Stomach (tissue), 9 donors: ENCODE data around the gene C21orf58. TPM values are rescaled to one million over a fixed set of nuclear protein-coding genes. Genes with fewer than 3 reads are reported as not detected.

ENCODE experiments used
- DNase-seq, 2 donors: peaks; one replicate each; pipeline versions ENCODE4 v3.0.0 to v3.0.0-alpha.2; 2013 to 2019
- H3K27ac ChIP-seq, 5 donors: fragments of 200-600 bp in 4 of 5; sonication (generic) in 4 of 5; one replicate each; pipeline ENCODE4 v1.5.1; 2013 to 2019; ENCODE audit warnings: mild to moderate bottlenecking in 1 of 5, moderate library complexity in 1 of 5
- H3K27me3 ChIP-seq, 3 donors: fragments of 200-600 bp; sonication (generic); one replicate each; pipeline ENCODE4 v1.5.1; 2017 to 2019; ENCODE audit warnings: mixed run types in 1 of 3
- H3K36me3 ChIP-seq, 4 donors: fragments of 200-600 bp; sonication (generic); 1 replicate in 3 of 4; 2 replicates in 1 of 4; pipeline ENCODE4 v1.5.1; 2016 to 2019
- H3K4me1 ChIP-seq, 4 donors: fragments of 200-600 bp; sonication (generic); one replicate each; pipeline ENCODE4 v1.5.1; 2016 to 2019
- H3K4me3 ChIP-seq, 4 donors: fragments of 200-600 bp; sonication (generic) in 3 of 4; one replicate each; pipeline ENCODE4 v1.5.1; 2016 to 2019; ENCODE audit warnings: mild to moderate bottlenecking in 1 of 4
- H3K9me3 ChIP-seq, 4 donors: fragments of 200-600 bp; sonication (generic); one replicate each; pipeline ENCODE4 v1.5.1; 2016 to 2019
- EP300 ChIP-seq: sonication (generic); formaldehyde crosslinking; IDR thresholded peaks from one replicate; pipeline ENCODE4 v1.6.1; 2017; ENCODE audit warnings: antibody characterized with exemption
- POLR2A ChIP-seq, 4 donors: fragments of 450-650 bp; IDR thresholded peaks; one replicate each; pipeline ENCODE4 v1.6.1; 2016; ENCODE audit warnings: antibody characterized with exemption in 4 of 4, control low read depth in 2 of 4, mild to moderate bottlenecking in 1 of 4, moderate library complexity in 1 of 4
- POLR2AphosphoS5 ChIP-seq, 3 donors: sonication (generic); formaldehyde crosslinking; IDR thresholded peaks; one replicate each; pipeline ENCODE4 v1.6.1; 2016; ENCODE audit warnings: antibody characterized with exemption in 3 of 3
- WGBS, 5 donors: extraction: QIAGEN DNeasy Blood & Tissue Kit in 3 of 5; methylation state at CpG; one replicate each; pipeline versions ENCODE4 v1.1.5 to v1.1.7; 2013 to 2018; 5-methylcytosine and 5-hydroxymethylcytosine counted together
- intact Hi-C: fragments of 100-400 bp; cut with DNase I; formaldehyde crosslinking; loops from one replicate; pipeline ENCODE4 v1.15.1; 2023; ENCODE audit warnings: low total_unique reads
- polyA plus RNA-seq, 3 donors: library from polyadenylated mRNA; stranded (reverse); fragments of 200-250 nt; gene quantifications; one replicate each; pipeline ENCODE4 v1.2.3, GENCODE V29; 2013
- total RNA-seq, 5 donors: library from RNA; depleted of rRNA; stranded (reverse); fragments of >200 nt; gene quantifications; one replicate each; pipeline versions ENCODE4 v1.1.0 to v1.2.3, GENCODE V29; 2014 to 2016
- TF ChIP-seq, protein P1 (sequence below), 7 experiments: fragments of 450-650 bp in 4 of 7; fragments of 200-600 bp in 3 of 7; sonication (generic) in 3 of 7; IDR thresholded peaks; one replicate each; pipeline ENCODE4 v1.5.1; 2016 to 2019; ENCODE audit warnings: antibody characterized with exemption in 7 of 7, control low read depth in 2 of 7, mild to moderate bottlenecking in 1 of 7
- donor health status: healthy with polysubstance abuse.
- donor health status: Bipolar disorder and iron deficiency.
- donor health status: healthy.

C21orf58 gene
- total and polyA plus RNA-seq, 8 donors, result 0.89 to 15.1 (median 4.1) TPM

DNA sequence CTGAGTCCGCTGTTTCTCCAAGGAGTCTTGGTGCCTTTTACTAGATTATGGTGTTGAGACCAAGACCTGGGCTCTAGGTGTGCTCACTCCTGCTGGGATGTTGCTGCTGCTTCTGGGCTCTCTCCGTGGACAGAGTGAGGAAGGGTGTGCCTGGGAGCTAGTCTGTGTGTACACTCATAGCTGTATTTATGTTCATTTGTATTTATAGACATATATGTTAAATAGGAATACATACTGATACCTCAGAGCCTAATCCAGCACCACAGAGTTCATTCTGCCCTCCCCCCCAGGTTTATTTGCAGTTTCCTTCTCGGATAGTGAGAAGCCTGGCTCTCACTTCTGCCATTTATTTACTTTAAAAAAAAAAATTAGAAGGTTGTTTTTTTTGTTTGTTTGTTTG is 12.9 kb upstream of the C21orf58 start:
- H3K9me3 ChIP-seq, result no peaks in the 10 kb centered on the region
- no peak for DNase-seq
- no peak overlapping the region for H3K27ac ChIP-seq
- no peak for TF ChIP-seq EP300
- no peak for TF ChIP-seq POLR2AphosphoS5 (IDR thresholded peaks at IDR 0.05)
- no peak for TF ChIP-seq POLR2A (IDR thresholded peaks at IDR 0.05)
- TF ChIP-seq, protein P1, sequence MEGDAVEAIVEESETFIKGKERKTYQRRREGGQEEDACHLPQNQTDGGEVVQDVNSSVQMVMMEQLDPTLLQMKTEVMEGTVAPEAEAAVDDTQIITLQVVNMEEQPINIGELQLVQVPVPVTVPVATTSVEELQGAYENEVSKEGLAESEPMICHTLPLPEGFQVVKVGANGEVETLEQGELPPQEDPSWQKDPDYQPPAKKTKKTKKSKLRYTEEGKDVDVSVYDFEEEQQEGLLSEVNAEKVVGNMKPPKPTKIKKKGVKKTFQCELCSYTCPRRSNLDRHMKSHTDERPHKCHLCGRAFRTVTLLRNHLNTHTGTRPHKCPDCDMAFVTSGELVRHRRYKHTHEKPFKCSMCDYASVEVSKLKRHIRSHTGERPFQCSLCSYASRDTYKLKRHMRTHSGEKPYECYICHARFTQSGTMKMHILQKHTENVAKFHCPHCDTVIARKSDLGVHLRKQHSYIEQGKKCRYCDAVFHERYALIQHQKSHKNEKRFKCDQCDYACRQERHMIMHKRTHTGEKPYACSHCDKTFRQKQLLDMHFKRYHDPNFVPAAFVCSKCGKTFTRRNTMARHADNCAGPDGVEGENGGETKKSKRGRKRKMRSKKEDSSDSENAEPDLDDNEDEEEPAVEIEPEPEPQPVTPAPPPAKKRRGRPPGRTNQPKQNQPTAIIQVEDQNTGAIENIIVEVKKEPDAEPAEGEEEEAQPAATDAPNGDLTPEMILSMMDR (IDR thresholded peaks at IDR 0.05), result no peak
- WGBS, 5 donors, result 85 to 94% (median 89%) methylated on average over 3 of the region's 3 CpGs
- H3K4me3 ChIP-seq, result no peak overlapping the region
- H3K36me3 ChIP-seq, result peaks cover 29 to 86% (median 83%) of the 10 kb centered on the region in 4 donors
- no peaks in the 10 kb centered on the region for H3K4me1 ChIP-seq
- no peaks in the 10 kb centered on the region for H3K27me3 ChIP-seq
- intact Hi-C loops, result loop anchor here (10.0 kb wide), 1 partner anchor 58 kb away; no protein-coding TSS in a partner anchor

DNA sequence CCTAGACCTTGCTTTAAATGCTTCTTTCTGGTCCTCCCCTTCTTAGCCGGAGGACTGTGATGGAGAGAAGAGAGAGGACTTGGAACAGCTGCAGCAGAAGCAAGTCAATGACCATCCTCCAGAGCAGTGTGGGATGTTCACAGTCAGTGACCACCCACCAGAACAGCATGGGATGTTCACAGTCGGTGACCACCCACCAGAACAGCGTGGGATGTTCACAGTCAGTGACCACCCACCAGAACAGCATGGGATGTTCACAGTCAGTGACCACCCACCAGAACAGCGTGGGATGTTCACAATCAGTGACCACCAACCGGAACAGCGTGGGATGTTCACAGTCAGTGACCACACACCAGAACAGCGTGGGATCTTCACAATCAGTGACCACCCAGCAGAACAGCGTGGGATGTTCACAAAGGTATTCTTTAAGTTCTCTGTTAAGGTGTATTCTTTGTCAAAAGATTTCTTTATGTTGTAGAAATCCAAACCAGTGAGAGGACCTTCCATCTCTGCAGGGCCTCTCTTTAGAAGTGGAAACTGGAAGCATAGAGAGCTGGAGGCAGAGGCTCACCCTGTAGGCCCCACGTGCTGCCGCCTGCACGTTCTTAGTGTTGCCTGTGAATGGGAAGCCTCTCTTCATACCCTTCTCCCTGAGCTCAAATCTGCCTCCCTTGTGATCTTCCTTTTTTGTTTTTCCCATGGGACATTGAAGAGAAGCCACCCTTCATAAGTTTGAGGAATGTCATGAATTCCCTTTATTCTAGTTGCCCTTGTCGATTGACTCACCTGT is 10.9 kb upstream of the C21orf58 start:
- H3K36me3 ChIP-seq, result peaks cover 29 to 91% (median 82%) of the 10 kb centered on the region in 4 donors
- intact Hi-C loops, result loop anchor here (10.0 kb wide), 1 partner anchor 60 kb away; no protein-coding TSS in a partner anchor
- no peaks in the 10 kb centered on the region for H3K27me3 ChIP-seq

DNA sequence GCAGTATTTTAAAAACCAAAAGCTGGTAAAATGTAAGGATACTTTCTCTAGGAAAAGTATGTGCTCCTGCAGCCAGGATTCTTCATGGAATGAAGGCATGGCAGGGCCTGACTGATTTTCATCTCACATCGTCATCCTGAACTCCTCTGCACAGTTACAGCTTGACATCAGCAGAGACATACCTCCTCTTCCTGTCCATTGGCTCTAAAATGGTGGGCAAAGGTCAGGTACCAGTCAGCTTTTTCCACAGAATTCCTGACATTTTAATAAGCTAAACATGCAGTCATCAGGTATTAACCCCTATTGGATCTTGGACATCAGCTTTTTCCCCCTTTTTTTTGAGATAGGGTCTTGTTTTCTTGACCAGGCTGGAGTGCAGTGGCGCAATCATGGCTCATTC is 6.1 kb upstream of the C21orf58 start:
- WGBS, 5 donors, result 89 to 100% (median 93%) methylated on average over 2 of the region's 2 CpGs
- H3K9me3 ChIP-seq, result no peaks in the 10 kb centered on the region
- no peak overlapping the region for H3K4me3 ChIP-seq
- no peaks in the 10 kb centered on the region for H3K27me3 ChIP-seq
- H3K36me3 ChIP-seq, result peaks cover 8 to 66% (median 57%) of the 10 kb centered on the region in 4 donors
- peaks cover 6 to 16% (median 16%) of the 10 kb centered on the region in 4 donors for H3K4me1 ChIP-seq
- no peak overlapping the region for H3K27ac ChIP-seq
- intact Hi-C loops, result loop anchor here (10.0 kb wide), 1 partner anchor 65 kb away; no protein-coding TSS in a partner anchor
- no peak for DNase-seq
- TF ChIP-seq POLR2A (IDR thresholded peaks at IDR 0.05) (no peak), POLR2AphosphoS5 (IDR thresholded peaks at IDR 0.05) (no peak), EP300 (no peak)
- TF ChIP-seq, protein P1 (IDR thresholded peaks at IDR 0.05), result no peak

More for the DNA sequence above, 10.9 kb upstream of the C21orf58 start:
- DNase-seq, result no peak
- no peak overlapping the region for H3K27ac ChIP-seq
- H3K4me1 ChIP-seq, result no peaks in the 10 kb centered on the region
- TF ChIP-seq EP300, result no peak
- TF ChIP-seq, protein P1 (IDR thresholded peaks at IDR 0.05), result no peak
- TF ChIP-seq POLR2A (IDR thresholded peaks at IDR 0.05), result no peak
- TF ChIP-seq POLR2AphosphoS5 (IDR thresholded peaks at IDR 0.05), result no peak
- WGBS, 5 donors, result 94 to 96% (median 95%) methylated on average over 11 to 12 of the region's 12 CpGs
- H3K4me3 ChIP-seq, result no peak overlapping the region
- H3K9me3 ChIP-seq, result no peaks in the 10 kb centered on the region

DNA sequence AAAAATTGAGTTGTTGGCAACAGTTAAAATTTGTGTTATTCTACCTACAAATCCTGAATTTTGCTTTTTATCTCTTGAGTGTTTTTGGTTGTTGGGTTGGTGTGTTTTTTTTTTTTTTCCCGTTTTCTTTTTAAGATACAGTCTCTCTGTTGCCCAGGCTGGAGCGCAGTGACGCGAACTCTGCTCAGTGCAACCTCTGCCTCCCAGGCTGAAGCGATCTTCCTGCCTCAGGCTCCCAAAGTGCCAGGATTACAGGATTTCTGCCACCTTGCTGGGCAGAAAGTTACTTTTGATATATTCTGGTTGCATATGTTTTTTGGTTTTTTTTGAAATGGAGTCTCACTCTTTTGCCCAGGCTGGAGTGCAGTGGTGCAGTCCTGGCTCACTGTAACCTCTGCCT is 4.5 kb upstream of the C21orf58 start:
- no peaks in the 10 kb centered on the region for H3K27me3 ChIP-seq
- no peak overlapping the region for H3K27ac ChIP-seq
- WGBS, 5 donors, result 77 to 85% (median 79%) methylated on average over 5 of the region's 5 CpGs
- no peak for DNase-seq
- H3K4me3 ChIP-seq, result no peak overlapping the region
- peaks cover 7 to 24% (median 19%) of the 10 kb centered on the region in 4 donors for H3K4me1 ChIP-seq
- intact Hi-C loops, result no loop called here
- H3K9me3 ChIP-seq, result no peaks in the 10 kb centered on the region
- TF ChIP-seq POLR2AphosphoS5 (IDR thresholded peaks at IDR 0.05) (no peak), EP300 (no peak), POLR2A (IDR thresholded peaks at IDR 0.05) (no peak)
- TF ChIP-seq, protein P1 (IDR thresholded peaks at IDR 0.05), result no peak
- H3K36me3 ChIP-seq, result peaks cover 8 to 55% (median 47%) of the 10 kb centered on the region in 4 donors
